Measurements from ENCODE around the gene CYP27C1.

Gene CYP27C1

GRCh38 chr2:127179766-127180165 is 40.3 kb downstream of the CYP27C1 start:
- no peak for DNase-seq (ENCODE audit: extremely low read depth, insufficient read length)
- H3K4me3 ChIP-seq (replicated peaks; ENCODE audit: low read depth, low read length) = no peak overlapping the region
- no peaks in the 10 kb centered on the region for H3K36me3 ChIP-seq (ENCODE audit: control insufficient read depth, insufficient read depth, low read length)
- H3K27me3 ChIP-seq (replicated peaks; ENCODE audit: control insufficient read depth, insufficient read depth, low read length) = no peaks in the 10 kb centered on the region; the same call in 1 of the 2 replicates
- TF ChIP-seq CTCF (IDR thresholded peaks at IDR 0.05; ENCODE audit: insufficient read depth, low read length, poor library complexity, severe bottlenecking) = no peak

- H3K27me3 ChIP-seq (replicated peaks; ENCODE audit: control insufficient read depth, insufficient read depth, low read length) = no peaks in the 10 kb centered on the region; the same call in 1 of the 2 replicates
- no peak for DNase-seq (ENCODE audit: extremely low read depth, insufficient read length)
- TF ChIP-seq CTCF (IDR thresholded peaks at IDR 0.05; ENCODE audit: insufficient read depth, low read length, poor library complexity, severe bottlenecking) = no peak
- H3K36me3 ChIP-seq (ENCODE audit: control insufficient read depth, insufficient read depth, low read length) = no peaks in the 10 kb centered on the region
- H3K4me3 ChIP-seq (replicated peaks; ENCODE audit: low read depth, low read length) = no peak overlapping the region
Observed at GRCh38 chr2:127177617-127178263, 42.4 kb downstream of the CYP27C1 start.

- H3K4me3 ChIP-seq (replicated peaks; ENCODE audit: low read depth, low read length) = no peak overlapping the region
- TF ChIP-seq CTCF (IDR thresholded peaks at IDR 0.05; ENCODE audit: insufficient read depth, low read length, poor library complexity, severe bottlenecking) = no peak
- no peak for DNase-seq (ENCODE audit: extremely low read depth, insufficient read length)
- no peaks in the 10 kb centered on the region for H3K36me3 ChIP-seq (ENCODE audit: control insufficient read depth, insufficient read depth, low read length)
- no peaks in the 10 kb centered on the region; the same call in 1 of the 2 replicates for H3K27me3 ChIP-seq (replicated peaks; ENCODE audit: control insufficient read depth, insufficient read depth, low read length)
Observed at GRCh38 chr2:127176371-127177311, 43.5 kb downstream of the CYP27C1 start.

GRCh38 chr2:127175751-127176354 is 44.2 kb downstream of the CYP27C1 start:
- Histone ChIP-seq H3K36me3 (ENCODE audit: control insufficient read depth, insufficient read depth, low read length) (no peaks in the 10 kb centered on the region), H3K27me3 (replicated peaks; ENCODE audit: control insufficient read depth, insufficient read depth, low read length) (no peaks in the 10 kb centered on the region; the same call in 1 of the 2 replicates), H3K4me3 (replicated peaks; ENCODE audit: low read depth, low read length) (no peak overlapping the region)
- no peak for DNase-seq (ENCODE audit: extremely low read depth, insufficient read length)
- no peak for TF ChIP-seq CTCF (IDR thresholded peaks at IDR 0.05; ENCODE audit: insufficient read depth, low read length, poor library complexity, severe bottlenecking)

- H3K36me3 ChIP-seq (ENCODE audit: control insufficient read depth, insufficient read depth, low read length) = no peaks in the 10 kb centered on the region
- no peak overlapping the region for H3K4me3 ChIP-seq (replicated peaks; ENCODE audit: low read depth, low read length)
- no peak for TF ChIP-seq CTCF (IDR thresholded peaks at IDR 0.05; ENCODE audit: insufficient read depth, low read length, poor library complexity, severe bottlenecking)
- DNase-seq (ENCODE audit: extremely low read depth, insufficient read length) = no peak
- H3K27me3 ChIP-seq (replicated peaks; ENCODE audit: control insufficient read depth, insufficient read depth, low read length) = no peaks in the 10 kb centered on the region; the same call in 1 of the 2 replicates
Observed at GRCh38 chr2:127175041-127175721, 44.9 kb downstream of the CYP27C1 start.
